Right renal pelvis (tissue), 4 donors: ENCODE data around the gene IGFBP3. TPM values are rescaled to one million over a fixed set of nuclear protein-coding genes. Genes with fewer than 3 reads are reported as not detected.
"Not testable (repeated sequence)": the region's sequence is repeated elsewhere in the genome, so short reads cannot be mapped to it uniquely, and the experiment has no call there.

ENCODE experiments used
- DNase-seq, 4 donors: peaks; one replicate each; pipeline ENCODE4 v3.0.0-alpha.2; 2013; ENCODE audit warnings: low read depth in 4 of 4, low spot score in 3 of 4, missing footprints in 1 of 4
- polyA plus RNA-seq, 4 donors: library from polyadenylated mRNA; unstranded; fragments of 120-200 nt; gene quantifications; one replicate each; pipeline ENCODE4 v1.2.1, GENCODE V29; 2013; ENCODE audit not compliant: insufficient read length in 4 of 4

Gene IGFBP3
- polyA plus RNA-seq = 100 to 1,000 TPM in 3 of 4 donors, 10 to 100 TPM in 1; 76.0 to 117 (median 110) TPM

GRCh38 chr7:45920502-45921380 lies at the start of gene IGFBP3:
TSS of gene IGFBP3 (minus strand) at chr7:45921272. CDS start at chr7:45921140, 132 bp downstream.
- DNase-seq = peak in 2 of 4 donors; percentile 57 to 67

- no peak for DNase-seq
These were observed 49.4 kb upstream of the IGFBP3 start for GRCh38 chr7:45970454-45970853.

GRCh38 chr7:45969940-45970339 lies 48.9 kb upstream of the IGFBP3 start:
- DNase-seq = no peak

- DNase-seq = no peak
These were observed 47.9 kb upstream of the IGFBP3 start for GRCh38 chr7:45968856-45969541.

GRCh38 chr7:45968312-45968711 lies 47.2 kb upstream of the IGFBP3 start:
- DNase-seq = no peak

- DNase-seq = no peak
These were observed 46.6 kb upstream of the IGFBP3 start for GRCh38 chr7:45967591-45968157.

- DNase-seq = no peak
These were observed 41.8 kb upstream of the IGFBP3 start for GRCh38 chr7:45962861-45963260.

GRCh38 chr7:45957721-45958120 lies 36.6 kb upstream of the IGFBP3 start:
- DNase-seq = no peak

GRCh38 chr7:45955286-45955685 lies 34.2 kb upstream of the IGFBP3 start:
- no peak for DNase-seq

GRCh38 chr7:45953055-45953454 lies 32.0 kb upstream of the IGFBP3 start:
- not testable (repeated sequence) for DNase-seq

GRCh38 chr7:45944058-45944457 lies 23.0 kb upstream of the IGFBP3 start:
- no peak for DNase-seq

- DNase-seq = no peak
These were observed 19.9 kb upstream of the IGFBP3 start for GRCh38 chr7:45940939-45941338.

- not testable (repeated sequence) for DNase-seq
These were observed 19.2 kb upstream of the IGFBP3 start for GRCh38 chr7:45940237-45940781.

GRCh38 chr7:45939574-45939973 lies 18.5 kb upstream of the IGFBP3 start:
- no peak for DNase-seq

GRCh38 chr7:45938626-45939302 lies 17.7 kb upstream of the IGFBP3 start:
- DNase-seq = no peak

GRCh38 chr7:45937862-45938261 lies 16.8 kb upstream of the IGFBP3 start:
- no peak for DNase-seq

GRCh38 chr7:45937301-45937700 lies 16.2 kb upstream of the IGFBP3 start:
- DNase-seq = no peak

GRCh38 chr7:45930967-45931366 lies 9.9 kb upstream of the IGFBP3 start:
- no peak for DNase-seq

- no peak for DNase-seq
These were observed 6.6 kb upstream of the IGFBP3 start for GRCh38 chr7:45927721-45928120.

GRCh38 chr7:45924283-45924682 lies 3.2 kb upstream of the IGFBP3 start:
- no peak for DNase-seq

- DNase-seq = no peak
These were observed 2.7 kb upstream of the IGFBP3 start for GRCh38 chr7:45923818-45924217.
